GM19193 (cell line): ENCODE measurements around the gene NFIA.

Experiments used
- POLR2A ChIP-seq: IDR thresholded peaks from 4 replicates; pipeline ENCODE4 v1.6.1; 2011; ENCODE audit not compliant: insufficient read depth, insufficient read length; ENCODE audit errors: extremely low read depth

NFIA gene

GRCh38 chr1:61162520-61163258, 80.3 kb downstream of the NFIA start:
- TF ChIP-seq POLR2A, result no peak

- no peak for TF ChIP-seq POLR2A
Observed at GRCh38 chr1:61163355-61163754, 81.0 kb downstream of the NFIA start.

- no peak for TF ChIP-seq POLR2A
Observed at GRCh38 chr1:61165402-61165801, 83.0 kb downstream of the NFIA start.

- no peak for TF ChIP-seq POLR2A
Observed at GRCh38 chr1:61167309-61167708, 84.9 kb downstream of the NFIA start.

DNA sequence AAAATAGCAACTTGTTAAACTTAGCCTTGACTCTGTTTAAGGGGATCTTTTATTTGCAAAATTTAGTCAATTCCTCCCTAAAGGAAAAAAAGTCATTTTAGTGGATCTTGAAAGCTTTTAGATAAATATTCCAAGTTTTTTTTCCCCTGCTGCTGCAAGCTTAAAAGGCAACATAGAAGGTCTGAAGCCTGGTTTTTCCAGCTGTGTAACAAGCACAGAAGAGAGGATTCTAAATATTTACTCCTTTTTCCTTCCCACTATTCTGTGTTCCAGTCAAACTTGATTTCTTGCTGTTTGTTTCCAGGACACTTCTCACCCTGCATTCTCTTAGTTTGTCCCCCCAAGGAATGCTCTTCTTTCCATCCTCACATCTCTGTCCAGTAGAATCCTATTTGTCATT, 86.7 kb downstream of the NFIA start:
- no peak for TF ChIP-seq POLR2A

GRCh38 chr1:61169634-61170033, 87.3 kb downstream of the NFIA start:
- TF ChIP-seq POLR2A, result no peak

- TF ChIP-seq POLR2A, result no peak
Observed at GRCh38 chr1:61170328-61171238, 88.2 kb downstream of the NFIA start.

- TF ChIP-seq POLR2A, result no peak
Observed at GRCh38 chr1:61171346-61171745, 89.0 kb downstream of the NFIA start.

DNA sequence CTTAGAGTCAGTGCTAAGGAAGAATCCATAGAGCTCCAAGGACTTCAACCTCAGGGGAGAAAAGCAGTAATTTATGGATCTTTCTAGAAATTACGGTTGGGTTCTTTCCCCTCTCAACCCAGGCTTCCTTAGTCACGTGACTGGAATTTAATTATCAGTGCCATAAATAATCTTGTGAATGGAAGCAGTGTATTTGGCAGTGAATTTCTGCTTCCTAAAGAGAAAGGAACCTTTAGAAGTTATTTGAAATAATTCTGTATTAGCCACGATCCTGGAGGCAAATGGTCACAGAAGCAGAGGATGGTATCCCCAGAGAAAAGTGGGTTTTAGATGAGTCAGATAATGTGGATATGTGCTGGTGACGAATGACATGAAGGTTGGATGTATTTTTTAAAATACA, 89.6 kb downstream of the NFIA start:
- no peak for TF ChIP-seq POLR2A

DNA sequence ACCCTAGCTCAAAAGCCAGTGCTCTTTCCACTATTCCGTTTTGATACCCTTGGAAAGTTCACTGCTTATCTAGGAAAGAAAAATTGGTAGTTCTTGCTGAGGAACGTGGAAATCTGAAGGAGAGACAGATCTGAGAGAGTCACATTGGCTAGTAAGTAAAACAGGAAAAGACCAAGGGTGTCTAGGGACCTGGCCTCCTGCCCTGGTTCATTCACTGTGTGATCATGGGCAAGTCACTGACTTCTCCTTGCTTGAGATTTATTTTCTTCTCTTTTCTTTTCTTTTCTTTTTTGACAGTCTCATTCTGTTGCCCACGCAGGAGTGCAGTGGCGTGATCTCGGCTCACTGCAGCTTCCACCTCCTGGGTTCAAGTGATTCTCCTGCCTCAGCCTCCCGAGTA, 90.8 kb downstream of the NFIA start:
- no peak for TF ChIP-seq POLR2A

DNA sequence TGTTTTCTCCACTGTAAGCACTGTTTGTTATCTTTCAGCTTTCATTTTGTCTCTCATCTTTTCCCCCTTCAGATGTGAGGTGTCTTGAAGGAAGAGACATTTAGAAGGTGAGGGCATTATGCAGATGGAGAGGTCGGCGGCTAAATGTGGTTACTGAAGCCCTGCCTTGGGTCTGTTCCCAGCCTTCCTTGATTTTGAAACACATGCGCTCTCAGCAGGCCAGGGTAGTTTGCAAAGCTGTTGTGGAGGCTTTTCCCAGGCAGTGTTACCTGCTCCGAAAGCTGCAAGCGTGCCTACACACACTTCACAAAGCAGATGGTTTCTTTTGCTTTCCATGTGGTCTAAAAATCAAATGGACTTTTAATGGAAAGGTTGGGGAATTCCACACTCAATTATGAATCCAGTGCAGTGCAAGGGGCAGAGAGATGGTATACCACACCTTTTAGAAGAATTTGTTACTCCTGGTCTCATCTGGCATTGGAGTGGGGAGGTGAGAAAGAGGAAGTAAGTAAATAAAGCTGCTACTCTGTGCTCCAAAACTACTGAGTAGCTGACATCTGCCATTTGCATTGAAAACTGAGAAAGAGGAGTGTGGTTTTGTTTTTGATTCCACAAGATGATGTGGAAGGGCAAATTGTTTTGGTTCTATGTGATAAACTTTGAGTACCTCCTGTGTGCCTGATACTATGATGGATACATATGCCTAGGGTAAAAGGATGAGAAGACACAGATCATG, 91.9 kb downstream of the NFIA start:
- no peak for TF ChIP-seq POLR2A

- no peak for TF ChIP-seq POLR2A
Observed at GRCh38 chr1:61175976-61176375, 93.6 kb downstream of the NFIA start.

DNA sequence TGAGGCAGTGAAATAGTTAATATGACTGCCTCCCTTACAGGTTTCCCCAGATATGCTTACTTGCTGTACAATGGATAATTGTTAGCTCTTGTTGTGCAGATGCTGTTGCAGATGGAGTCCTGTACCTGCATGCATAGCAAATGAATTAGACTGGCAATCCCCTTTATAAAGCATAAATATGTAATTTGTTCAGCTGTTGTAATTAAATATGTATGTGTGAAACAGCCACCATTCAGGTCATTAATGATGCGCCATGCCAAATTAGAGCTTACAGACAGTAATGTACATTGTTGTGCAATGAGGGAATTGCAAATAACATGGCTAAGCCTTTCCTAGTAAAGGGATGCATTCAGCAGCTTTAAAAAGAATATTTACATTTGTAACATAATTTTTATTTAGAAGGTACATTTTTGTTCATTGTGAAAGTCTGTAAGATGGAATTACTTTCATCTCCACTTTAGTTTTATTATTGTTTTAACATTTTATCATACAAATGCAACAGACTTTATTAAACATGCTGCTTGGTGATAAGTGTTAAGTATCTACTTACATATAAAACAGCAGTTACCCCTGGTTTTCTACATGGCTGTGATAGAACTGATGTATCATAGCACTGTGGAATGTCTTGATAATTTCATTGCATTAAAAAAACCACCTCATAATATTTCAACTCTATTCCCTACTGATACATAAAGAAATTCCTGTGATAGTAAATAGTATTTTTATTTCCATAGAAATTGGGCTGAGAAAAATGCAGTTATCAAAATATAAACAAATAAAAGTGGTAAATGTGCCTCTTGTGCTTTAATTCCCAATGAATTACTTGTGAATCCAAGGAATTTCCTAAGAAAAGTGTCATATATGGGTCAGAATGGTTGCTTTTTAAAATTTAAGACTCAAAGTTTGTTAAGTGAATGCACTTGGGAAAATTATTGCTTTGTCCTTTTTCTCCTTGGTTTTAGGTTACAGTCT, 99.0 kb downstream of the NFIA start:
- TF ChIP-seq POLR2A, result no peak

DNA sequence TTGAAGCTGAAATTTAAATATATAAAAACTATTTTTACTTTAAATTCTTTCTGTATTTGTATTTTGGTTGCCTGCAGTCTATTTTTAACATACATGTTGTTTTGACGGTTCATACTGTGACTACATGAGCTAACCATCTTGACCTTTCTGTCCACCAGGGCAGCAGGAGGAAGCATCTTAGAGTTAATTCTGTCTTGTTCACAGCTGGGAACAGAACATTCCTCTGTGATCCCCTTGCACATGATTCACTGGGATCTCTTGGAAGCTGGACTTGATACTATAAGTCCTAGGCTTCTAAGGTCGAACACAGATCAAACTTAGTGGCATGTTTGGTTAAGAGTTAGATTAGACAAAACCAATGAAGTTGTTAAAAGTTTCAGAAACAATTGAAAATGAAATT, 99.7 kb downstream of the NFIA start:
- no peak for TF ChIP-seq POLR2A
